Activated CD4-positive, alpha-beta T cell treated with anti-CD3 and anti-CD28 coated beads, Interleukin-2, amount 10 ng/mL, durations not matched to agents 7 days and 5 days (primary cell): Measurements from ENCODE around the gene IQCK. TPM values are rescaled to one million over a fixed set of nuclear protein-coding genes. Genes with fewer than 3 reads are reported as not detected.

Experiments used
- CTCF ChIA-PET: fragments of 350-600 bp; sonication (Branson Sonifier 250); formaldehyde crosslinking; loops from one replicate; lab custom pipeline; 2021; ENCODE audit warnings: antibody characterized with exemption; lab: Charles Lee
- POLR2A ChIA-PET: fragments of 350-600 bp; sonication (Branson Sonifier 250); formaldehyde crosslinking; loops from one replicate; lab custom pipeline; 2021; ENCODE audit warnings: antibody characterized with exemption; lab: Charles Lee
- DNase-seq: peaks from one replicate; pipeline ENCODE4 v3.0.0-alpha.2; 2020
- H3K27ac Mint-ChIP-seq: one replicate; pipeline ENCODE4 v1.8.0; 2021; ENCODE audit warnings: mild to moderate bottlenecking, moderate library complexity, mixed read lengths
- H3K27me3 Mint-ChIP-seq: one replicate; pipeline ENCODE4 v1.8.0; 2021; ENCODE audit warnings: mixed read lengths
- H3K36me3 Mint-ChIP-seq: one replicate; pipeline ENCODE4 v1.8.0; 2021; ENCODE audit warnings: low read depth, mixed read lengths
- H3K4me1 Mint-ChIP-seq: one replicate; pipeline ENCODE4 v1.8.0; 2021; ENCODE audit warnings: mixed read lengths
- H3K4me3 Mint-ChIP-seq: one replicate; pipeline ENCODE4 v1.8.0; 2021; ENCODE audit warnings: mild to moderate bottlenecking, moderate library complexity, mixed read lengths
- H3K9me3 Mint-ChIP-seq: one replicate; pipeline ENCODE4 v1.8.0; 2021; ENCODE audit warnings: mixed read lengths
- total RNA-seq, 2 experiments: library from RNA; stranded (reverse); gene quantifications; one replicate each; pipeline ENCODE4 v1.2.3, GENCODE V29; 2021

The IQCK gene
- total RNA-seq, 2 experiments from 2014 or later: 1.1 to 1.5 TPM

- peaks cover 8% of the 10 kb centered on the region for H3K4me1 Mint-ChIP-seq
- peak overlapping the region; percentile 13 for H3K27ac Mint-ChIP-seq
- DNase-seq: no peak
- POLR2A ChIA-PET: no interaction called here
- no peaks in the 10 kb centered on the region for H3K9me3 Mint-ChIP-seq
- no peak overlapping the region for H3K4me3 Mint-ChIP-seq
- no peaks in the 10 kb centered on the region for H3K27me3 Mint-ChIP-seq
- peaks cover 64% of the 10 kb centered on the region for H3K36me3 Mint-ChIP-seq
- CTCF ChIA-PET: interaction anchor here (0.6 to 1.3 kb wide), 4 partner anchors 10 to 34 kb away, joined by 3 to 5 read pairs (median 4); no protein-coding TSS in a partner anchor
Measured at GRCh38 chr16:19703172-19703889, 14.7 kb upstream of the IQCK start.

- ChIA-PET CTCF (interaction anchor here (1.3 to 1.6 kb wide), 4 partner anchors 8 to 23 kb away, joined by 3 to 6 read pairs (median 4); no protein-coding TSS in a partner anchor), POLR2A (no interaction called here)
- no peaks in the 10 kb centered on the region for H3K9me3 Mint-ChIP-seq
- H3K27ac Mint-ChIP-seq: peak overlapping the region; percentile 2
- peaks cover 58% of the 10 kb centered on the region for H3K36me3 Mint-ChIP-seq
- no peak overlapping the region for H3K4me3 Mint-ChIP-seq
- no peak for DNase-seq
- peaks cover 2% of the 10 kb centered on the region for H3K4me1 Mint-ChIP-seq
- no peaks in the 10 kb centered on the region for H3K27me3 Mint-ChIP-seq
Measured at GRCh38 chr16:19704321-19705145, 13.5 kb upstream of the IQCK start.

- CTCF ChIA-PET: interaction anchor here (1.3 to 1.6 kb wide), 3 partner anchors 9 to 23 kb away, joined by 4 to 6 read pairs (median 5); no protein-coding TSS in a partner anchor
- POLR2A ChIA-PET: interaction anchor here (0.6 kb wide), 1 partner anchor 9 kb away, joined by 3 read pairs; no protein-coding TSS in a partner anchor
- H3K27me3 Mint-ChIP-seq: no peaks in the 10 kb centered on the region
- H3K9me3 Mint-ChIP-seq: no peaks in the 10 kb centered on the region
- peaks cover 2% of the 10 kb centered on the region for H3K4me1 Mint-ChIP-seq
- no peak overlapping the region for H3K27ac Mint-ChIP-seq
- H3K36me3 Mint-ChIP-seq: peaks cover 62% of the 10 kb centered on the region
- no peak overlapping the region for H3K4me3 Mint-ChIP-seq
- no peak for DNase-seq
Measured at GRCh38 chr16:19705146-19705501, 12.9 kb upstream of the IQCK start.

DNA sequence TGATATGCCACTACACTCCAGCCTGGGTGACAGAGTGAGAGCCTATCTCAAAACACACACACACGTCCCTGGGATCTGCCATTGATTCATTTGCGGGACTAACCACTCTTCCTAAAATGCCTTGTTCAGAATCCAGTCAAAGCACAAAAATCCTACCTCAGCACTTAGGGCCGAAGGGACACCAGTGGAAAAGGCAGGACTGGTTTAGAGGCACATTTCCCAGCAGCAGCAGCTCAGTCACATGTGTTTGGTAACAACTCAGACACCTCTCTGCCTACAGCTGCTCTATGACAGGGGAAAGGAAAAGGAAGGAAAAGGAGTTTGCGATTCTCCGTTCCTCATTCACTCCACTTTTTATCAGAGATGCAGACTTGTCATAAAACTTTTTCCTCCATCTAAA lies 12.2 kb upstream of the IQCK start:
- no peak overlapping the region for H3K4me3 Mint-ChIP-seq
- ChIA-PET CTCF (interaction anchor here (0.8 to 1.6 kb wide), 4 partner anchors 9 to 24 kb away, joined by 4 to 6 read pairs (median 4); no protein-coding TSS in a partner anchor), POLR2A (interaction anchor here (0.6 kb wide), 1 partner anchor 9 kb away, joined by 3 read pairs; no protein-coding TSS in a partner anchor)
- peaks cover 2% of the 10 kb centered on the region for H3K4me1 Mint-ChIP-seq
- H3K27me3 Mint-ChIP-seq: no peaks in the 10 kb centered on the region
- H3K36me3 Mint-ChIP-seq: peaks cover 55% of the 10 kb centered on the region
- H3K9me3 Mint-ChIP-seq: no peaks in the 10 kb centered on the region
- no peak overlapping the region for H3K27ac Mint-ChIP-seq
- no peak for DNase-seq

GRCh38 chr16:19706846-19707245 lies 11.2 kb upstream of the IQCK start:
- H3K4me3 Mint-ChIP-seq: no peak overlapping the region
- H3K36me3 Mint-ChIP-seq: peaks cover 51% of the 10 kb centered on the region
- no peak for DNase-seq
- H3K27ac Mint-ChIP-seq: no peak overlapping the region
- CTCF ChIA-PET: interaction anchor here (0.8 kb wide), 1 partner anchor 8 kb away, joined by 4 read pairs; no protein-coding TSS in a partner anchor
- POLR2A ChIA-PET: no interaction called here
- no peaks in the 10 kb centered on the region for H3K27me3 Mint-ChIP-seq
- H3K4me1 Mint-ChIP-seq: peaks cover 2% of the 10 kb centered on the region
- no peaks in the 10 kb centered on the region for H3K9me3 Mint-ChIP-seq

- CTCF ChIA-PET: no interaction called here
- Mint-ChIP-seq H3K27ac (no peak overlapping the region), H3K4me3 (no peak overlapping the region), H3K36me3 (peaks cover 47% of the 10 kb centered on the region), H3K27me3 (no peaks in the 10 kb centered on the region), H3K9me3 (no peaks in the 10 kb centered on the region), H3K4me1 (peaks cover 2% of the 10 kb centered on the region)
- no peak for DNase-seq
- POLR2A ChIA-PET: no interaction called here
Measured at GRCh38 chr16:19707569-19708295, 10.3 kb upstream of the IQCK start.

- H3K36me3 Mint-ChIP-seq: peaks cover 41% of the 10 kb centered on the region
- POLR2A ChIA-PET: no interaction called here
- no peak for DNase-seq
- no peaks in the 10 kb centered on the region for H3K27me3 Mint-ChIP-seq
- H3K4me1 Mint-ChIP-seq: peaks cover 2% of the 10 kb centered on the region
- H3K4me3 Mint-ChIP-seq: no peak overlapping the region
- no peaks in the 10 kb centered on the region for H3K9me3 Mint-ChIP-seq
- CTCF ChIA-PET: no interaction called here
- H3K27ac Mint-ChIP-seq: peak overlapping the region; percentile 68
Measured at GRCh38 chr16:19708296-19709205, 9.5 kb upstream of the IQCK start.

- Mint-ChIP-seq H3K27ac (peak overlapping the region; percentile 64), H3K36me3 (peaks cover 39% of the 10 kb centered on the region), H3K4me1 (peaks cover 2% of the 10 kb centered on the region), H3K4me3 (no peak overlapping the region), H3K9me3 (no peaks in the 10 kb centered on the region), H3K27me3 (no peaks in the 10 kb centered on the region)
- POLR2A ChIA-PET: no interaction called here
- no peak for DNase-seq
- CTCF ChIA-PET: interaction anchor here (1.6 kb wide), 1 partner anchor 10 kb away, joined by 3 read pairs; no protein-coding TSS in a partner anchor
Measured at GRCh38 chr16:19709381-19710136, 8.5 kb upstream of the IQCK start.

DNA sequence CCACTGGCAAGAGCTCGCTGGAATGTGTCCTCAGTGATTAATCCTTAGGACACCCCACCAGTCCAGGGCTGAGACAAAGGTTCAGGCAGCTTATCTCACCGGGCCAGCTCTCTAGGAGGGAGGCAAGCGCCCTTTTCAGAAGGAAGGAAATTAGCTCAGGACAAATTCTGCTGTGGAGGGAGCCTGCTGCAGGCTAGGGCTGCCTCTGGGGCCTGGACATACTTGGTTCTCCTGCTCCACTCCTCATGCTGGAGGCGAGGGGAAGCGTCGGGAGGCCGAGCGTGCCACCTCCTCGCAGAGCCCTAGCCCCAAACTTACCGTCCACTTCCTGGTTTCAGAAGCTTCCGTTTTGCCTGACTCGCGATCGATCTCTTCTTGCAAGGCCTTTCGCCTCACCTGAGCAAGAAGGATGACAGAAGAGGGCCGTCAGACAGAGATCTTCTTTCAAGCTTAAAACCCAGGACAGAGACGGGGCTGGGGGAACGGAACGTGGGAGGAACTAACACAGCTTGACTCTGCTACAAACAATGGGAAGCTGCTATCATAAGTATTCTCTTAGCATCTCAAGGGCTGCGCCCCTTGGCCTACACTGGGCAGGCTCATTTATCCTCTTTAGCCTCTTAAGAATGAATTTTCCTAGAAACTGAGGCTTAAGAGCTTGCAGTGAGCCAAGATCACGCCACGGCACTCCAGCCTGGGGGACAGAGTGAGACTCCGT lies 7.7 kb upstream of the IQCK start:
- Mint-ChIP-seq H3K9me3 (no peaks in the 10 kb centered on the region), H3K36me3 (peaks cover 37% of the 10 kb centered on the region), H3K4me1 (peaks cover 2% of the 10 kb centered on the region), H3K27ac (no peak overlapping the region), H3K27me3 (no peaks in the 10 kb centered on the region), H3K4me3 (no peak overlapping the region)
- ChIA-PET POLR2A (no interaction called here), CTCF (interaction anchor here (0.6 to 1.6 kb wide), 2 partner anchors 11 to 111 kb away, joined by 3 read pairs; no protein-coding TSS in a partner anchor)
- DNase-seq: no peak

GRCh38 chr16:19710991-19711545 lies 7.0 kb upstream of the IQCK start:
- Mint-ChIP-seq H3K36me3 (peaks cover 32% of the 10 kb centered on the region), H3K9me3 (no peaks in the 10 kb centered on the region), H3K27ac (no peak overlapping the region), H3K27me3 (no peaks in the 10 kb centered on the region), H3K4me3 (no peak overlapping the region), H3K4me1 (peaks cover 3% of the 10 kb centered on the region)
- CTCF ChIA-PET: interaction anchor here (0.5 to 1.6 kb wide), 3 partner anchors 11 to 127 kb away, joined by 3 to 4 read pairs (median 3); no protein-coding TSS in a partner anchor
- no peak for DNase-seq
- POLR2A ChIA-PET: no interaction called here
